ENCODE measurements around the gene DENND4A. TPM values are rescaled to one million over a fixed set of nuclear protein-coding genes. Genes with fewer than 3 reads are reported as not detected.

DENND4A gene
- total RNA-seq: 13.4 and 15.5 TPM in 2 replicates

GRCh38 chr15:65792138-65792987, at the start of gene DENND4A:
Gene DENND4A, minus strand, starts transcription at chr15:65792293. Its CDS starts 35,843 bp downstream, at chr15:65756450.

GRCh38 chr15:65621638-65622037, 170.5 kb downstream of the DENND4A start, which contains the start of gene SLC24A1:
Gene SLC24A1, plus strand, starts transcription at chr15:65621938. Its CDS starts 2,143 bp downstream, at chr15:65624081.

GRCh38 chr15:65610871-65611718, 181.0 kb downstream of the DENND4A start, which contains the start of gene INTS14:
Gene INTS14, minus strand, starts transcription at chr15:65611131. Its CDS starts 3,751 bp downstream, at chr15:65607380.

Other genes starting within 250 kb of the DENND4A start
- gene INTS14, start 181.2 kb downstream of the DENND4A start, total RNA-seq: 22.4 and 28.7 TPM in 2 replicates
- gene SLC24A1, start 170.4 kb downstream of the DENND4A start, total RNA-seq: 4.9 and 5.5 TPM in 2 replicates
- gene RAB11A, start 77.2 kb upstream of the DENND4A start, total RNA-seq: 216 and 221 TPM in 2 replicates

Data from cardiac atrium fibroblast (primary cell).